Activated CD8-positive, alpha-beta memory T cell treated with anti-CD3 and anti-CD28 coated beads for 36 hours (primary cell): ENCODE results near the gene VAV2. TPM values are rescaled to one million over a fixed set of nuclear protein-coding genes. Genes with fewer than 3 reads are reported as not detected.

Experiments used
- CTCF ChIA-PET: fragments of 350-600 bp; sonication (Branson Sonifier 250); formaldehyde crosslinking; loops from one replicate; lab custom pipeline; 2021; ENCODE audit warnings: antibody characterized with exemption; lab: Charles Lee
- POLR2A ChIA-PET: fragments of 350-600 bp; sonication (Branson Sonifier 250); formaldehyde crosslinking; loops from one replicate; lab custom pipeline; 2021; ENCODE audit warnings: antibody characterized with exemption; lab: Charles Lee
- total RNA-seq, 2 experiments: library from RNA; stranded (reverse); gene quantifications; one replicate each; pipeline ENCODE4 v1.2.3, GENCODE V29; 2021

Gene VAV2
- total RNA-seq, 2 experiments from 2014 or later: 6.2 to 6.7 TPM

- POLR2A ChIA-PET: no interaction called here
- CTCF ChIA-PET: no interaction called here
Observed at GRCh38 chr9:133856798-133857197, 135.3 kb downstream of the VAV2 start.

DNA sequence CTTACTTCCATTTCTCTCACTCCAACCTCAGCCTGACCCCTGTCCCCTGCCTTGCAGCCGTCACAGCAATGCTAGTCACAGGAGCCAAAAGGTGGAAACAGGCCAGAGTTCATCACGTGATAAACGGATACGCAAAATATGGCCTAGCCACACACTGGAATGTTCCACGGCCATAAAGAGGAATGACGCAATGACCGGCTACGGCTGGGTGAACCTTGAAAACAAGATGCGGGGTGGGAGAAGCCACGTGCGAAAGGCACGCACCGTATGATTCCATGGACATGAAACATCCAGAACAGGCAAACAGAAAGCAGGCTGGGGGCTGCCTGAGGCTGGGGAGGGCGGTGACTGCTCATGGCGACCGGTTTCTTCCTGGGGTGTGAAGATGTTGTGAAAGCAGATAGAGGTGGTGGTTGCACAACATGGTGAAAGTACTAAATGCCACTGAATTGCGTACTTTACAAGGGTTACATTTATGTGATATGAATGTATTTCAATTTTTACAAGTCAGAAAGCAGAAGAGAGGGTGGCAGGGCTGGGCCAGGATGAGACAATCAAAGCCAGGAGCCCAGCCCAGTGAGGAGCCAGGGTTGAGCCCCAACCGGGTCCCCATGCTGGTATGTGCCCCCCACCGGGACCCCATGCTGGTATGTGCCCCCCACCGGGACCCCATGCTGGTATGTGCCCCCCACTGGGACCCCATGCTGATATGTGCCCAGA is 136.2 kb downstream of the VAV2 start:
- POLR2A ChIA-PET: no interaction called here

DNA sequence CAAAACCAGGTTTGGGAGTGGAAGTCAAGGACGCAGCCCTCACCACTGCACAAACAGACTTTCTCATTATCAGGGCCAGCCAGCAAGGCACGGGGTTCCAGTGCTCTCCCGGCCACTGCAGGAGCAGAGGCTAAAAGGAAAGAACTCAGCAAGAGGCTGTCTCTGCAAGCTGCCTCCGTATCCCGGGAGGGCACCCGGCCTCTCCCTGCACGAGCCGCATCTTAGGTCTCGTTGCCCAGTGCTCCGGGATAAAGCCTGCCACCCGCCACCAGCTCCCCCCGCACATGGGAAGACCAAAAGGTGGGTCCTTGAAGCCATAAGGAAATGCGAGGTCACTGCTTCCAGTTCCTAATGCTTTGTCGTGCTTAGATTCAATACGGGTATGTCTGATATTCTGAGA is 136.8 kb downstream of the VAV2 start:
- POLR2A ChIA-PET: no interaction called here
- CTCF ChIA-PET: no interaction called here

More for the DNA sequence above, 136.2 kb downstream of the VAV2 start:
- CTCF ChIA-PET: no interaction called here

- CTCF ChIA-PET: no interaction called here
- POLR2A ChIA-PET: no interaction called here
Observed at GRCh38 chr9:133854765-133855164, 137.4 kb downstream of the VAV2 start.

GRCh38 chr9:133854048-133854447 is 138.1 kb downstream of the VAV2 start:
- ChIA-PET CTCF (no interaction called here), POLR2A (no interaction called here)

GRCh38 chr9:133853331-133853730 is 138.8 kb downstream of the VAV2 start:
- ChIA-PET CTCF (no interaction called here), POLR2A (no interaction called here)

- POLR2A ChIA-PET: no interaction called here
- CTCF ChIA-PET: no interaction called here
Observed at GRCh38 chr9:133852431-133852830, 139.7 kb downstream of the VAV2 start.

DNA sequence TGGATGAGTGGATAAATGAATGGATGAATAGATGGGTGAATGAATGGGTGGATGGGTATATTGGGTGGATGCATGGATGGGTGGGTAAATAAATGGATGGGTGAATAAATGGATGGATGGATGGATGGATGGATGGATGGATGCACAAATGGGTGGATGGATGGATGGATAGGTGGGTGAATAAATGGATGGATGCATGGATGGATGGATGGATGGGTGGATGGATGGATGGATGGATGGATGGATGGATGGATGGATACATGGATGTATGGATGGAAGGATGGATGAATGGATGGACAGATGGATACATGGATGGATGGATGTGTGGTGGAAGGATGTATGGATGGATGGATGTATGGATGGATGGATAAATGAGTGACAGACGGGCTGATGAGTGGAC is 140.4 kb downstream of the VAV2 start:
- ChIA-PET POLR2A (no interaction called here), CTCF (no interaction called here)

GRCh38 chr9:133850937-133851336 is 141.2 kb downstream of the VAV2 start:
- POLR2A ChIA-PET: no interaction called here
- CTCF ChIA-PET: no interaction called here

DNA sequence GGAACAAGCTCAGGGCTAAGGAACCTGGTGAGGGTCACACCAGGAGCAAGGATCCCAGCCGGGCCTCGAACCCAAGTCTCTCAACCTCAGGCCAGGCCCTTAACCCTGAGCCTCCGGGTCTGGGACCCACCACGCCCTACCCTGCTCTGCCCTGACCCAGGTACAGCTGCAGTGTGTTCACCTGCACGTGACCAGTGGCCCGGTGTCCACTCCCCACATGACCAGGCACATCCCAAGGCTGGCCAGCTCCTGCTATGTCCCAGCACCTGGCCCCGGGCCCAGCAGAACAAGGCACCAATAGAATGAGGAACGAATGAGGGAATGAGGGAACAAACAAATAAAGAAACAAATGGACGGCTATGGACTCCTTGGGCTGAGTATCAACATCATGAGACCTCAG is 142.0 kb downstream of the VAV2 start:
- CTCF ChIA-PET: no interaction called here
- POLR2A ChIA-PET: no interaction called here

GRCh38 chr9:133849110-133849670 is 142.9 kb downstream of the VAV2 start:
- ChIA-PET CTCF (no interaction called here), POLR2A (no interaction called here)

DNA sequence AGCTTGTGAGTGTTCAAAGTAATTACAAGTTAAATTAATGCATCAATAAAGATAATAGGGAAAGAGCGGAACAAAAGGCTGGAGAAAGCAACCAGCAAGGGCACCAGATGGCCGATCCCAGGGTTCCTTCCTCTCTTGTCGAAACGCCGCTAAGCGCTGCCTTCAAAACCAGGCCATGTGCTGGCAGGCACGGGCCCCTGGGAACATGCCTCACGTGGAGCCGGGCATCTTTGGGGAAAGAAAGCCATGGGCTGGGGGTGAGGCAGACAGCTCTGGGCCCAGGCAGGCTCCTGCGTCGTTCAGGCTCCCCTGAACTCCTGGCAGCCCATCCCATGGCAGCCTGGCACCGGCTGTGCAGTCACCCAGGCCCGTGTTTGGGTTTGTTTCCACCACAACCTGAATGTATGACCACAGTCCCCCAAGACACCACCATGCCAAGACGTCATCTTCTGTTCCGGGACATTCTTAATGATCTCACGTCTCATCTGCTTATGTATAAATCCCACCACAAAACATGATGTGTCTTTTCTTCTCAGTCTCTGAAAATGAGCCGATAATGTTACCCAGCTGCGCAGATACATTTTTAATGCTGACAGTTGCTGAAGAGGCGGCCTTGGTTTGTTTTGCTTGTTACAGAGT is 143.5 kb downstream of the VAV2 start:
- ChIA-PET POLR2A (no interaction called here), CTCF (no interaction called here)

DNA sequence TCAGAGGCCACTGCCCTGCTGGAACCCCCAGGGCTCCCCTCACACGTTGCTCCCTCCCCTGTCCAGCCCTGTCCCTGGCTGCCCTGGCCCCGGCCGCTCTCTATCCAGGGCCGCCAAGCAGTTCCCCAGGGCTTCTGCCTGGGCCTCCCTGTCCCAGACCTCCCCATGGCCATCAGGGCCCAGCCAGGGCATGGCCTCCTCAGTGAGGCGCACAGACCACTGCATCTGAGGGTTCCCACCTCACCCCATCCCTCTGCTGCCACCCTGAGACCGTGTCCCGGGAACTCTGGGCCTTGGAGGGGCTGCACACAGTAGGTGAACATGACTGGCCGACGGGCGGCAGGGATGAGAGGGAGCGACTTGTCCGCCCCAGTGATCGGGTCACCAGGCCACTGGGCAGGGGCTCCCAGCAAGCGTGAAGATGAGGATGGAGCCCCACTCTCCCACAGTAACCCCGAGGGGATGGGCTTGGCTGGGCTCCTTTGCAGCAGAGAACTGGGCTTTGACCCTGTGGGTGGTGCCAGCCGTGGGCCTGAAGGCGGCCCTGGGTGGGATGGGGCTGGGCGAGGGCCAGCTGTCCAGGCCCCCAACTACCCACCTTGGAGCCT is 145.5 kb downstream of the VAV2 start:
- CTCF ChIA-PET: no interaction called here
- POLR2A ChIA-PET: interaction anchor here (0.6 kb wide), 1 partner anchor 736 kb away, joined by 5 read pairs; no protein-coding TSS in a partner anchor

- CTCF ChIA-PET: no interaction called here
- POLR2A ChIA-PET: no interaction called here
Observed at GRCh38 chr9:133845440-133845839, 146.7 kb downstream of the VAV2 start.

DNA sequence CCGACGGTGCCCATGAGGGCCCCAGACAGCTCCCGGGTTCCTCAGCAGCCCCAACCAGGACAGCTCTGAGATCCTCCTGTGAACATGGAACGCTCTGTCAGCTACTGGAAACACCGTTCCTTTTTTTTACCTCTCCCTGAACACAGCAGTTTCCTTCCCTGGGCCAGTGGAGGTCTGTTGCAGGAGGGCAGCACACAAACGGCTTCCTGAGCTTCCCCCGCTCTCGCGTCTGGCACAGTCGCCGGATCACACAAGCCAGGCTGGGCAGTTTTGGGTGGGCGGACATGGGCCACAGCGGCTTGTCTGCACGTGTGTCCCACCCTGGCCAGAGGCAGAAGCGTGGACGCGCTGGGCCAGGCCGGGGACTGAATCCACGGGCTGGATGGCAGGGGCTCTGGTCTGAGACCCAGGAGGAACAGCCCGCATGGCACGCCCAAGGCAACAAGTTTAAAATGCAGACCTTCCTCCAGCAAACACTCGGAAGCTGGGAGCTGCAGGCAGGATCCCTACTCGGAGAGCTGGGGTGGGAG is 147.2 kb downstream of the VAV2 start:
- CTCF ChIA-PET: no interaction called here

DNA sequence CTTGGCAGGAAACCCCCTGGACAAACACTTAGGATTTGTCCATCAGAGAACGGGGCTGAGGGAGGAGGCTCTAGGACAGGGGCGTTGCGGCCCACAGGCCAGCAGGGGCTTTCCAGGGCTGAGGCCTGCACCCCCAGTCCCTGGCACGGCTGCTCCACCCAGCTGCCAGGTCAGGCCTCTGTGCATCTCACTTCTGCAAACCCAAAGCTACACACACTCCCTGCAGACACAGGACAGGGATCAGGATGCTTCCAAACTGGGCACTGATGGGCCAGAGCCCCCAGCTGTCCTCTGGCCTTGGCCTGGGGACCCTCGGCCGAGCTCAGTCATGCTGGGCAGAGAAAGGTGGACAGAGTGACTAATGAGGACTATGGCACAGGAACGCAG is 147.7 kb downstream of the VAV2 start:
- ChIA-PET CTCF (no interaction called here), POLR2A (no interaction called here)

More for the DNA sequence above, 147.2 kb downstream of the VAV2 start:
- POLR2A ChIA-PET: no interaction called here

DNA sequence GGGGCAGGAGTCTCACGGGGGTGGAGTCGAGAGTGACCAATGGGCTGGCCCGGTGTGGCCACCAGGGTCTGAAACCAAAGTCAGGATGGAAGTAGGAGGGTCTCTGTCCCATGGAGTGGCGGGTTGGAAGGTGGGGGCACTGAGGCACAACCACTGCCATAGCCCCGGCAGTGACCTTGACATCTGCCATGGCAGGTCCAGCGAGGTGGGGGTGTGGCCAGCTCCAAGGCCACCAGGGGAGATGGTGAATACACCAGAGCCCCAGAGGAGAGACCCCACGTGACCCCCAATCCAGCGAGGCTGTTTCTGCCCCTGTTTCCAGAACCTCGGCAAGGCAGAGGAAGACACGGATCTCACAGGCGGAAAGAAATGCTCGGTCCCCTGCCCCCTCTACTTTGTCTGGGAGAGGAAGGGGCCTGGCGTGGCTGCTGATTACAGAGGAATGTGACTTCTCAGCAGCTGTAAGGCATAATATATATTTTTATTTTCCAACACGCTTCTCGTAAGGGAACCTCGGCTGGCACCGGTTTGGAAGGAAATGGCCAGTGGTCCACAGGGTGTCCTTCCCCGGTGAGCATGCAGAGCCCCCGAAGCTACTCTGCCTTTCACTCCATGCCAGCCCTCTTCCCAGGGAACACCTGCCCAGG is 148.2 kb downstream of the VAV2 start:
- CTCF ChIA-PET: no interaction called here
- POLR2A ChIA-PET: no interaction called here

GRCh38 chr9:133843250-133843649 is 148.9 kb downstream of the VAV2 start:
- CTCF ChIA-PET: no interaction called here
- POLR2A ChIA-PET: no interaction called here

DNA sequence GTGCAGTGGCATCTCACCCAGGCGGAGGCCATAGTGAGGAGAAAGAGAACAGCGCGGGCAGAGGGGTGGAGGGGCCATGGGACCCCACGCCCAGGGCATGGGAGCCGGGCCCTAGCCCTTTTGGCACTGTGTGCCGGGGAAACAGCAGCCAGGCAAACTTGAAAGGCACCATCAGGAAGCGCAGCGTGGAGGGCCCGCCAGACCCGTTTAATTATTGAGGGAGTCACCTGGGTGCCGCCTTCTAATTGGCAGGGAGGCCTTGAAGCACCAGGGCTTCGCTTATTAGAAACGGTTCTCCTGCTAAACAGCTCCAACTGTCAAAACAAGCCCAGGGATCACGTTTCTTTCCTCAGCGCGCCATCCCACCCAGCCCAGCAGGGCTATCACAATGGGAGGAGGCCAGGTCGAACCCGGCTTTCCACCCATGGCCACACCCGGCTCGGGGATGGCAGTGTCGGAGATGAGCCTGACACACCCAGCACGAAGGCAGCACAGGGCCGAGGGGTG is 149.3 kb downstream of the VAV2 start:
- POLR2A ChIA-PET: no interaction called here
- CTCF ChIA-PET: no interaction called here

DNA sequence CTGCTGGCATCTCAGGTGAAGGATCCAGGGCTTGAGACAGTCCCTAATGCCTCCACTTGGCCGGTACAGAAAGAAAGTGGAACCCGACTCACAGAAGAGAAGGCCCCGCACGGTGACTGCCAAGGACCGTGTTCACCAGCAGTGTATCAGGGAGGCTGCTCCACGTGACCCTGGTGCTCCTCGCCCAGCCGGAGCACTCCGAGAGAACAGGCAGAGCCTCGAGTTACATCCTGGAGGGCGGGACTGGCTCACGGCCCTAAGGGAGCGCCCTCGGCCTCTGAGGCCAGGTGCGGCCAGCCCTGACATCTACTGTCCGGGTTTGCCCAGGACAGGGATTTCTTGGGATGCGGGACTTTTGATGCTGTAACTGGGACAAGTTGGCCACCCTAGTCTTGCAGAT is 149.9 kb downstream of the VAV2 start:
- ChIA-PET POLR2A (no interaction called here), CTCF (no interaction called here)
